Sigmoid colon (tissue), 7 donors: Measurements from ENCODE around the gene TBCE. TPM values are rescaled to one million over a fixed set of nuclear protein-coding genes. Genes with fewer than 3 reads are reported as not detected.
"Not testable (repeated sequence)": the region's sequence is repeated elsewhere in the genome, so short reads cannot be mapped to it uniquely, and the experiment has no call there.

Experiments
- DNase-seq: peaks from one replicate; pipeline ENCODE4 v3.0.0-alpha.2; 2019
- H3K27ac ChIP-seq, 4 donors: fragments of 200-600 bp; sonication (generic); one replicate each; pipeline ENCODE4 v1.5.1; 2016 to 2019; ENCODE audit warnings: mild to moderate bottlenecking in 1 of 4
- H3K27me3 ChIP-seq, 3 donors: fragments of 200-600 bp; sonication (generic); one replicate each; pipeline ENCODE4 v1.5.1; 2019; ENCODE audit warnings: mild to moderate bottlenecking in 1 of 3
- H3K36me3 ChIP-seq, 4 donors: fragments of 200-600 bp; sonication (generic); one replicate each; pipeline ENCODE4 v1.5.1; 2016 to 2019
- H3K4me1 ChIP-seq, 4 donors: fragments of 200-600 bp; sonication (generic); one replicate each; pipeline ENCODE4 v1.5.1; 2017 to 2019
- H3K4me3 ChIP-seq, 4 donors: fragments of 200-600 bp; sonication (generic); one replicate each; pipeline ENCODE4 v1.5.1; 2017 to 2019; ENCODE audit warnings: mild to moderate bottlenecking in 2 of 4, moderate library complexity in 1 of 4
- H3K9me3 ChIP-seq, 4 donors: fragments of 200-600 bp in 3 of 4; sonication (generic) in 3 of 4; one replicate each; pipeline versions ENCODE4 v1.5.1 to v1.6.1; 2013 to 2019
- CTCF ChIP-seq, 4 experiments: fragments of 450-650 bp in 3 of 4; fragments of 200-600 bp in 1 of 4; IDR thresholded peaks; one replicate each; pipeline ENCODE4 v1.5.1; 2016 to 2019; ENCODE audit warnings: antibody characterized with exemption in 4 of 4, mild to moderate bottlenecking in 3 of 4, moderate library complexity in 2 of 4
- EP300 ChIP-seq, 4 donors: sonication (generic); formaldehyde crosslinking; IDR thresholded peaks; one replicate each; pipeline ENCODE4 v1.6.1; 2017; ENCODE audit warnings: antibody characterized with exemption in 4 of 4
- POLR2A ChIP-seq, 2 donors: fragments of 450-650 bp; IDR thresholded peaks; one replicate each; pipeline ENCODE4 v1.6.1; 2016; ENCODE audit warnings: antibody characterized with exemption in 2 of 2, mild to moderate bottlenecking in 2 of 2, moderate library complexity in 2 of 2
- POLR2AphosphoS5 ChIP-seq, 4 donors: sonication (generic); formaldehyde crosslinking; IDR thresholded peaks; one replicate each; pipeline ENCODE4 v1.6.1; 2017; ENCODE audit warnings: antibody characterized with exemption in 4 of 4
- WGBS, 2 donors: extraction: QIAGEN DNeasy Blood & Tissue Kit; methylation state at CpG; one replicate each; pipeline ENCODE4 v1.1.7; 2013; 5-methylcytosine and 5-hydroxymethylcytosine counted together
- intact Hi-C: fragments of 100-400 bp; cut with DNase I; formaldehyde crosslinking; loops from one replicate; pipeline ENCODE4 v1.15.1; 2023
- polyA plus RNA-seq, 3 donors: library from polyadenylated mRNA; stranded (reverse); fragments of 200-250 nt; gene quantifications; one replicate each; pipeline ENCODE4 v1.2.3, GENCODE V29; 2013
- total RNA-seq, 4 donors: library from RNA; depleted of rRNA; stranded (reverse); fragments of >200 nt; gene quantifications; one replicate each; pipeline ENCODE4 v1.1.0, GENCODE V29; 2016
- donor health status: healthy with polysubstance abuse.
- donor health status: Bipolar disorder and iron deficiency.
- donor health status: healthy.

Gene TBCE
- total and polyA plus RNA-seq, 7 donors, result 14.4 to 24.3 (median 16.4) TPM

DNA sequence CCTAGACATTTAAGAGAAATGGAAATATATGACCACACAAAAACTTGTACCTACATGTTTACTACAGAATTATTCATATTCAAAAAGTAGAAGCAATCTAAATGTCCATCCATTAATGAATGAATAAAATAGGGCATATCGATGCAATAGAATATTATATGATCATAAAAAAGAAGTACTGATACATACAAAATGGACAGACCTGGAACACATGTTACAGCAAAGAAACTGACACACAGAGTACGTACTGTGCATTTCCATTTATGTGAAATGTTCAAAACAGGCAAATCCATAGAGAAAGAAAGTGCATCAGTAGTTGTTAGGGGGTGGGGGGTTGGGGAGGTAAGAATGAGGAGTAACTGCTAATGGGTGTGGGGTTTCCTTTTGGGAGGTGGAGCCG lies 97.8 kb downstream of the TBCE start:
- Histone ChIP-seq H3K27ac (no peak overlapping the region), H3K36me3 (peaks cover 0 to 43% (median 5%) of the 10 kb centered on the region in 4 donors), H3K9me3 (no peaks in the 10 kb centered on the region), H3K4me1 (no peaks in the 10 kb centered on the region), H3K27me3 (no peaks in the 10 kb centered on the region), H3K4me3 (no peak overlapping the region)
- intact Hi-C loops, result no loop called here
- DNase-seq, result no peak
- 93 to 95% methylated on average over 3 of the region's 3 CpGs for WGBS, 2 donors
- TF ChIP-seq POLR2AphosphoS5 (IDR thresholded peaks at IDR 0.05), result no peak
- no peak for TF ChIP-seq POLR2A (IDR thresholded peaks at IDR 0.05)
- no peak for TF ChIP-seq EP300 (IDR thresholded peaks at IDR 0.05)
- no peak for TF ChIP-seq CTCF (IDR thresholded peaks at IDR 0.05)

- WGBS, 2 donors, result 92 to 97% methylated on average over 3 of the region's 3 CpGs
- DNase-seq, result no peak
- no peaks in the 10 kb centered on the region for H3K9me3 ChIP-seq
- no peaks in the 10 kb centered on the region for H3K4me1 ChIP-seq
- TF ChIP-seq POLR2AphosphoS5 (IDR thresholded peaks at IDR 0.05) (no peak), POLR2A (IDR thresholded peaks at IDR 0.05) (no peak), CTCF (IDR thresholded peaks at IDR 0.05) (no peak), EP300 (IDR thresholded peaks at IDR 0.05) (no peak)
- no peaks in the 10 kb centered on the region for H3K27me3 ChIP-seq
- H3K4me3 ChIP-seq, result no peak overlapping the region
- peaks cover 0 to 61% (median 6%) of the 10 kb centered on the region in 4 donors for H3K36me3 ChIP-seq
- intact Hi-C loops, result no loop called here
- H3K27ac ChIP-seq, result no peak overlapping the region
These were observed 100.8 kb downstream of the TBCE start for GRCh38 chr1:235468004-235468403.

- peaks cover 0 to 63% (median 6%) of the 10 kb centered on the region in 4 donors for H3K36me3 ChIP-seq
- WGBS, 2 donors, result 74 to 86% methylated on average over 4 of the region's 4 CpGs
- H3K27ac ChIP-seq, result no peak overlapping the region
- no peak for DNase-seq
- H3K4me1 ChIP-seq, result no peaks in the 10 kb centered on the region
- H3K4me3 ChIP-seq, result no peak overlapping the region
- intact Hi-C loops, result no loop called here
- H3K27me3 ChIP-seq, result no peaks in the 10 kb centered on the region
- no peak for TF ChIP-seq EP300 (IDR thresholded peaks at IDR 0.05)
- TF ChIP-seq POLR2AphosphoS5 (IDR thresholded peaks at IDR 0.05), result no peak
- TF ChIP-seq POLR2A (IDR thresholded peaks at IDR 0.05), result no peak
- no peaks in the 10 kb centered on the region for H3K9me3 ChIP-seq
These were observed 101.7 kb downstream of the TBCE start for GRCh38 chr1:235468970-235469369.

GRCh38 chr1:235469897-235470296 lies 102.7 kb downstream of the TBCE start:
- H3K4me1 ChIP-seq, H3K9me3 ChIP-seq, H3K4me3 ChIP-seq, H3K27me3 ChIP-seq, intact Hi-C loops, DNase-seq, H3K27ac ChIP-seq: not testable (repeated sequence)
- 87 to 96% methylated on average over 2 of the region's 2 CpGs for WGBS, 2 donors
- H3K36me3 ChIP-seq, result peaks cover 0 to 54% (median 4%) of the 10 kb centered on the region in 4 donors

GRCh38 chr1:235470741-235471439 lies 103.7 kb downstream of the TBCE start:
- Histone ChIP-seq H3K36me3 (peaks cover 0 to 54% (median 7%) of the 10 kb centered on the region in 4 donors), H3K27ac (no peak overlapping the region), H3K9me3 (no peaks in the 10 kb centered on the region), H3K4me3 (no peak overlapping the region), H3K4me1 (no peaks in the 10 kb centered on the region), H3K27me3 (no peaks in the 10 kb centered on the region)
- intact Hi-C loops, result no loop called here
- 21 to 68% methylated on average over 6 of the region's 6 CpGs for WGBS, 2 donors
- TF ChIP-seq POLR2A (IDR thresholded peaks at IDR 0.05) (no peak), POLR2AphosphoS5 (IDR thresholded peaks at IDR 0.05) (no peak), CTCF (IDR thresholded peaks at IDR 0.05) (no peak), EP300 (IDR thresholded peaks at IDR 0.05) (no peak)
- DNase-seq, result no peak

GRCh38 chr1:235473806-235474205 lies 106.6 kb downstream of the TBCE start:
- intact Hi-C loops, result no loop called here
- no peaks in the 10 kb centered on the region for H3K9me3 ChIP-seq
- peaks cover 0 to 80% (median 21%) of the 10 kb centered on the region in 4 donors for H3K36me3 ChIP-seq
- no peak overlapping the region for H3K4me3 ChIP-seq
- H3K27ac ChIP-seq, result no peak overlapping the region
- DNase-seq, result no peak
- TF ChIP-seq CTCF (IDR thresholded peaks at IDR 0.05) (no peak), POLR2A (IDR thresholded peaks at IDR 0.05) (no peak), POLR2AphosphoS5 (IDR thresholded peaks at IDR 0.05) (no peak), EP300 (IDR thresholded peaks at IDR 0.05) (no peak)
- H3K4me1 ChIP-seq, result no peaks in the 10 kb centered on the region
- no peaks in the 10 kb centered on the region for H3K27me3 ChIP-seq
- WGBS, 2 donors, result 81 to 94% methylated on average over 1 of the region's 1 CpG
